ENCODE results near the gene ZNF536.

DNA sequence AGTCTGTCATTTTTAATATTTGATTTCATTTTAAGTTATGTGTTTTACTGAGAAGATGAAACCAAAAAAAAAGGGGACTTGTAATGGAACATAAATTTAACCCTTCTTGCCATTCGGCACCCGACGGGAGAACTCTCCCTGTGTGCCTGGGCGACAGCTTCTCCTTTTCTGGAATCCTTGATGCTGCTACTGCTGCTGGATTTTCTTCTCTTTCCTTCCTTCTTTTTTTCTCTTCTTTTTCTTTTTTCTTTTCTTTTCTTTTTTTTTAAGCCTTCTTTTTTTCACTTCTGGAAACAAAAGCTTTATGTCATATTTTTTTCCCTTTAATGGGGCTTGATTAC lies 11.1 kb upstream of the ZNF536 start:
- TF ChIP-seq, protein P1, sequence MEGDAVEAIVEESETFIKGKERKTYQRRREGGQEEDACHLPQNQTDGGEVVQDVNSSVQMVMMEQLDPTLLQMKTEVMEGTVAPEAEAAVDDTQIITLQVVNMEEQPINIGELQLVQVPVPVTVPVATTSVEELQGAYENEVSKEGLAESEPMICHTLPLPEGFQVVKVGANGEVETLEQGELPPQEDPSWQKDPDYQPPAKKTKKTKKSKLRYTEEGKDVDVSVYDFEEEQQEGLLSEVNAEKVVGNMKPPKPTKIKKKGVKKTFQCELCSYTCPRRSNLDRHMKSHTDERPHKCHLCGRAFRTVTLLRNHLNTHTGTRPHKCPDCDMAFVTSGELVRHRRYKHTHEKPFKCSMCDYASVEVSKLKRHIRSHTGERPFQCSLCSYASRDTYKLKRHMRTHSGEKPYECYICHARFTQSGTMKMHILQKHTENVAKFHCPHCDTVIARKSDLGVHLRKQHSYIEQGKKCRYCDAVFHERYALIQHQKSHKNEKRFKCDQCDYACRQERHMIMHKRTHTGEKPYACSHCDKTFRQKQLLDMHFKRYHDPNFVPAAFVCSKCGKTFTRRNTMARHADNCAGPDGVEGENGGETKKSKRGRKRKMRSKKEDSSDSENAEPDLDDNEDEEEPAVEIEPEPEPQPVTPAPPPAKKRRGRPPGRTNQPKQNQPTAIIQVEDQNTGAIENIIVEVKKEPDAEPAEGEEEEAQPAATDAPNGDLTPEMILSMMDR (IDR thresholded peaks at IDR 0.05), result no peak
- TF ChIP-seq EP300 (IDR thresholded peaks at IDR 0.05) (no peak), POLR2AphosphoS5 (IDR thresholded peaks at IDR 0.05) (no peak), POLR2A (IDR thresholded peaks at IDR 0.05) (no peak)
